H1 (cell line): ENCODE results near the gene MEIOB. TPM values are rescaled to one million over a fixed set of nuclear protein-coding genes. Genes with fewer than 3 reads are reported as not detected.
A peak's percentile ranks its signal among the peaks of the same experiment; 100 is the strongest.

Experiments used
- ASH2L ChIP-seq: fragments of 200-600, 300-600 bp; sonication (generic); IDR thresholded peaks from one replicate; pipeline ENCODE4 v1.7.1; 2017; ENCODE audit warnings: low read length
- BACH1 ChIP-seq: IDR thresholded peaks from 2 replicates; pipeline ENCODE4 v1.6.1; 2012; ENCODE audit warnings: low read length, improper control_type of control experiment
- CBX5 ChIP-seq: fragments of 300-800, 300-1000 bp; sonication (generic); IDR thresholded peaks from 2 replicates; pipeline ENCODE4 v1.7.1; 2016; ENCODE audit warnings: antibody characterized with exemption, low read length, low read depth
- CBX8 ChIP-seq: fragments of 300-800, 300-1000 bp; sonication (generic); IDR thresholded peaks from 2 replicates; pipeline ENCODE4 v1.7.1; 2016; ENCODE audit warnings: low read depth, low read length, borderline replicate concordance
- EP300 ChIP-seq, 2 experiments: IDR thresholded peaks; 1 replicate in 1 of 2; 2 replicates in 1 of 2; pipeline ENCODE4 v1.6.1; 2011 to 2012; ENCODE audit warnings: low read depth in 2 of 2, low read length in 2 of 2, mild to moderate bottlenecking in 2 of 2, borderline replicate concordance in 1 of 2, inconsistent platforms in 1 of 2, moderate library complexity in 1 of 2
- HDAC2 ChIP-seq, 2 experiments: fragments of 300-600 bp in 1 of 2; sonication (generic) in 1 of 2; IDR thresholded peaks; 2 replicates each; pipeline ENCODE4 v1.6.1; 2011 to 2012; ENCODE audit warnings: low read depth in 2 of 2, low read length in 2 of 2, mild to moderate bottlenecking in 2 of 2, moderate library complexity in 2 of 2, borderline replicate concordance in 1 of 2, inconsistent platforms in 1 of 2
- MAFK ChIP-seq: IDR thresholded peaks from 2 replicates; pipeline ENCODE4 v1.6.1; 2012; ENCODE audit warnings: low read depth, mild to moderate bottlenecking, improper control_type of control experiment, low read length
- NRF1 ChIP-seq: IDR thresholded peaks from 2 replicates; pipeline ENCODE4 v1.6.1; 2011; ENCODE audit warnings: mild to moderate bottlenecking, low read depth, low read length, improper control_type of control experiment
- POLR2AphosphoS5 ChIP-seq: IDR thresholded peaks from 2 replicates; pipeline ENCODE4 v1.6.1; 2011; ENCODE audit warnings: low read depth, low read length
- RNF2 ChIP-seq: fragments of 200-900, 300-1000 bp; sonication (generic); IDR thresholded peaks from 2 replicates; pipeline ENCODE4 v1.7.1; 2016; ENCODE audit warnings: borderline replicate concordance, low read depth, mild to moderate bottlenecking, antibody characterized with exemption, low read length; ENCODE audit not compliant: poor library complexity, severe bottlenecking; ENCODE audit errors: missing control alignments
- SAP30 ChIP-seq: fragments of 300-600 bp; sonication (generic); IDR thresholded peaks from 2 replicates; pipeline ENCODE4 v1.7.1; 2012; ENCODE audit warnings: low read length, moderate library complexity, mild to moderate bottlenecking, inconsistent platforms; ENCODE audit not compliant: insufficient read depth, insufficient replicate concordance
- SIN3A ChIP-seq, 2 experiments: IDR thresholded peaks in 1 of 2; conservative IDR thresholded peaks in 1 of 2; 2 replicates each; pipeline ENCODE4 v1.6.1; 2011 to 2012; ENCODE audit warnings: low read length in 2 of 2, improper control_type of control experiment in 1 of 2, low read depth in 1 of 2, mild to moderate bottlenecking in 1 of 2
- SP2 ChIP-seq: IDR thresholded peaks from 2 replicates; pipeline ENCODE4 v1.6.1; 2012; ENCODE audit warnings: mild to moderate bottlenecking, low read length, inconsistent platforms
- SP4 ChIP-seq: IDR thresholded peaks from 2 replicates; pipeline ENCODE4 v1.6.1; 2012; ENCODE audit warnings: low read length, inconsistent platforms
- TCF12 ChIP-seq: IDR thresholded peaks from 2 replicates; pipeline ENCODE4 v1.6.1; 2011; ENCODE audit warnings: low read depth, mild to moderate bottlenecking, low read length
- YY1 ChIP-seq: IDR thresholded peaks from 2 replicates; pipeline ENCODE4 v1.6.1; 2011; ENCODE audit warnings: low read depth, mild to moderate bottlenecking, low read length
- polyA plus RNA-seq, 7 experiments: library from polyadenylated mRNA; depleted of rRNA in 3 of 7; stranded (reverse) in 5 of 7; unstranded in 2 of 7; fragments of >200 nt in 5 of 7; fragments of 200-250 nt in 2 of 7; gene quantifications; 1 replicate in 5 of 7; 2 replicates in 1 of 7; 4 replicates in 1 of 7; pipeline versions ENCODE4 v1.2.1 to v1.2.3, GENCODE V29; 2011 to 2013; ENCODE audit warnings: missing spikeins in 2 of 7, mixed read lengths in 2 of 7
- total RNA-seq: library from RNA; stranded (reverse); fragmentation: NEBNext Ultra II Directional; extraction: Animal tissue kit (Norgen Biotek cat#: 25700); gene quantifications from 2 replicates; pipeline ENCODE4 v1.2.1, GENCODE V29; 2021
- TF ChIP-seq, protein P1 (sequence below): IDR thresholded peaks from 2 replicates; pipeline ENCODE4 v1.6.1; 2012; ENCODE audit warnings: low read length, inconsistent platforms
- TF ChIP-seq, protein P2 (sequence below): IDR thresholded peaks from 2 replicates; pipeline ENCODE4 v1.6.1; 2012; ENCODE audit warnings: inconsistent platforms

The MEIOB gene
- total and polyA plus RNA-seq, 2 of the 8 experiments (the other 6 are each of a cell fraction or from before 2014, with no cell fraction given), result 0.63 to 1.1 TPM

DNA sequence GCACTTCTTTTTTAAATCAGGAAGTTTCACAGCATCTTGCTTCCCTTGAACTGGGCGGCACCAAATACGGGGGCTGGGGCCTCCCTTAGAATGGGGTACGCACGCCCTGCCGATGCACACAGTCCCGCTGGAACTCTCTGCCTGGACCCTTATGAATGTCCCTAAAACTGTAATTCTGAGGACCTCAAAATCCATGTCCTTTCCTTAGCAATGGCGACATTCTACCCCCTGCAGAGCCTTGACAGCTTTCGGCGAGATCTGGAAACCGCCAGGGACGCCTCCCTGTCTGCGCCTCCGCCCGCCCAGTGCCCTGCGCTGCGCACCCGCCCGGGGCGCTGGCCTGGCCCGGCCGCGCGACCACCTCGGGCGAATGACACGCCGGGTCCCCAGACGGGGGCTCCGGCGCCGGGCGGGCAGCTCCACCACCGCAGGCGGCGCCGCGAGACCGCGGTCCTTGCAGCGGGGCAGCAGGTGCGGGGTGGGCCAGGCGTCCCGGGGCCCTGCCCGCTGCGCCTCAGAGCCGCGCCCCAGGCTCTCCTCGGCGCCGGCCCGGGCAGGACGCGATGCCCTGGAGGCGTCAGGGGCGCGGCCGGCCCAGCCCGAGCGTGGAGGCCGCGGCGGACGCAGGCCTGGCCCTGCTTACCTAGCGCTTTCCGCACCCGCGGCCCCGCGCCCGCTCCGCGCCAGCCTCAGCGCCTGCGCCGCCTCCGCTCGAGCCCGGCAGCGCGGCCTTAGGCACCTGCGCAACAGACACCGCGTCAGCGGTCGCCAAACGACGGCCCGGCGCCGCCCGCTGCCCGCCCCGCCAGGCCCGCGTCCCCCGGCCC lies 45.9 kb downstream of the MEIOB start (continued):
- TF ChIP-seq, protein P1, sequence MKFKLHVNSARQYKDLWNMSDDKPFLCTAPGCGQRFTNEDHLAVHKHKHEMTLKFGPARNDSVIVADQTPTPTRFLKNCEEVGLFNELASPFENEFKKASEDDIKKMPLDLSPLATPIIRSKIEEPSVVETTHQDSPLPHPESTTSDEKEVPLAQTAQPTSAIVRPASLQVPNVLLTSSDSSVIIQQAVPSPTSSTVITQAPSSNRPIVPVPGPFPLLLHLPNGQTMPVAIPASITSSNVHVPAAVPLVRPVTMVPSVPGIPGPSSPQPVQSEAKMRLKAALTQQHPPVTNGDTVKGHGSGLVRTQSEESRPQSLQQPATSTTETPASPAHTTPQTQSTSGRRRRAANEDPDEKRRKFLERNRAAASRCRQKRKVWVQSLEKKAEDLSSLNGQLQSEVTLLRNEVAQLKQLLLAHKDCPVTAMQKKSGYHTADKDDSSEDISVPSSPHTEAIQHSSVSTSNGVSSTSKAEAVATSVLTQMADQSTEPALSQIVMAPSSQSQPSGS, result no peak
- TF ChIP-seq SP2 (no peak), POLR2AphosphoS5 (no peak), BACH1 (no peak), YY1 (0 out of 2 replicates have a peak, but pooled peaks have one; percentile 22), MAFK (no peak), CBX8 (no peak), RNF2 (no peak), HDAC2 (IDR thresholded peaks at IDR 0.05; ENCODE audit: borderline replicate concordance in 1 of 2, low read depth in 2 of 2, low read length in 2 of 2) (no peak), NRF1 (peak; percentile 36), SIN3A (conservative IDR thresholded peaks at IDR 0.05 in 1 of 2, IDR thresholded peaks at IDR 0.05 in 1 of 2; ENCODE audit: low read depth in 1 of 2, low read length in 2 of 2) (peak; percentile 8 to 80; a peak in 1 of 4 replicates), CBX5 (no peak), TCF12 (no peak), SP4 (no peak), EP300 (IDR thresholded peaks at IDR 0.05; ENCODE audit: borderline replicate concordance in 1 of 2, low read depth in 2 of 2, low read length in 2 of 2) (no peak), SAP30 (no peak), ASH2L (no peak)
- TF ChIP-seq, protein P2, sequence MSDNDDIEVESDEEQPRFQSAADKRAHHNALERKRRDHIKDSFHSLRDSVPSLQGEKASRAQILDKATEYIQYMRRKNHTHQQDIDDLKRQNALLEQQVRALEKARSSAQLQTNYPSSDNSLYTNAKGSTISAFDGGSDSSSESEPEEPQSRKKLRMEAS, result 0 out of 2 replicates have a peak, but pooled peaks have one; percentile 4
